GM21515 (cell line): ENCODE results near the gene NLGN1.

Experiments used
- ATAC-seq: cut with Tn5 transposase; IDR thresholded peaks from one replicate; pipeline ENCODE4 v1.9.1; 2021; ENCODE audit not compliant: unreplicated experiment

The NLGN1 gene

GRCh38 chr3:173630849-173631248 lies 233.3 kb downstream of the NLGN1 start:
- ATAC-seq, result no peak

GRCh38 chr3:173632945-173633344 lies 235.4 kb downstream of the NLGN1 start:
- no peak for ATAC-seq

DNA sequence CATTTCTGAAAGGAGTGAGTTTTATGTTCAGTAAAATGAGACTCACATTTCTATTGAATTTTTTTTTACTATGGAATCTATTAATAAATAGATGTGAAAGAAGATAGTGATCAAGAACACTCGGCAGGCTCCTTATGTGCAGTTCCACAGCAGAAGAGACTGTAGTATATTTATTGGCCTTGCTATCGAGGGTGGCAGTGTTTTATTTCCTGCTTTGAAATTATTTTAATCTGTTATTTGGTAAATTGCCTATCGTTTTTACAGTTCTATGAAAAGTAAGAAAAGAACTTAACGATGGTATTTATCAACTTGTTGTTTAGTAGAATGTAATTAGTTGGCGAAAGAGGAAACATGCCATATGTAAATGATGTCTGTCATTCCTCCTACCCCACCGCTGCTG lies 238.3 kb downstream of the NLGN1 start:
- ATAC-seq, result no peak

- ATAC-seq, result no peak
Observed at GRCh38 chr3:173639098-173639497, 241.6 kb downstream of the NLGN1 start.

DNA sequence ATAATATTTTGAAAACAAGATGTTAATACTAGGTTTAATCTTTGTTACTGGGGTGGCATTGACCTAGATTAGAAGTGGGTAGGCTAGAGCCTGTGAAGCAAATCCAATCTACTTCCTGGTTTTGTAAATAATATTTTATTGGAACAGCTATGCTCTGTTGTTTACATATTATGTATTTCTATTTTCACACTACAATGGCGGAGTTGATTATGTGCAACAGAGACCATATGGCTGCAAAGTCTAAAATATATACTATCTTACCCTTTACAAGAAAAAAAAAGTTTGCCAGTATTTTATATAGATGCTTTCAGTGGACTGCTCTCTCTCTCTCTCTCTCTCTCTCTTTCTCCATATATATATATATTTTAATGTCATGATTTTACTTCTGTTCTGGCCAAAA lies 244.2 kb downstream of the NLGN1 start:
- ATAC-seq, result no peak

DNA sequence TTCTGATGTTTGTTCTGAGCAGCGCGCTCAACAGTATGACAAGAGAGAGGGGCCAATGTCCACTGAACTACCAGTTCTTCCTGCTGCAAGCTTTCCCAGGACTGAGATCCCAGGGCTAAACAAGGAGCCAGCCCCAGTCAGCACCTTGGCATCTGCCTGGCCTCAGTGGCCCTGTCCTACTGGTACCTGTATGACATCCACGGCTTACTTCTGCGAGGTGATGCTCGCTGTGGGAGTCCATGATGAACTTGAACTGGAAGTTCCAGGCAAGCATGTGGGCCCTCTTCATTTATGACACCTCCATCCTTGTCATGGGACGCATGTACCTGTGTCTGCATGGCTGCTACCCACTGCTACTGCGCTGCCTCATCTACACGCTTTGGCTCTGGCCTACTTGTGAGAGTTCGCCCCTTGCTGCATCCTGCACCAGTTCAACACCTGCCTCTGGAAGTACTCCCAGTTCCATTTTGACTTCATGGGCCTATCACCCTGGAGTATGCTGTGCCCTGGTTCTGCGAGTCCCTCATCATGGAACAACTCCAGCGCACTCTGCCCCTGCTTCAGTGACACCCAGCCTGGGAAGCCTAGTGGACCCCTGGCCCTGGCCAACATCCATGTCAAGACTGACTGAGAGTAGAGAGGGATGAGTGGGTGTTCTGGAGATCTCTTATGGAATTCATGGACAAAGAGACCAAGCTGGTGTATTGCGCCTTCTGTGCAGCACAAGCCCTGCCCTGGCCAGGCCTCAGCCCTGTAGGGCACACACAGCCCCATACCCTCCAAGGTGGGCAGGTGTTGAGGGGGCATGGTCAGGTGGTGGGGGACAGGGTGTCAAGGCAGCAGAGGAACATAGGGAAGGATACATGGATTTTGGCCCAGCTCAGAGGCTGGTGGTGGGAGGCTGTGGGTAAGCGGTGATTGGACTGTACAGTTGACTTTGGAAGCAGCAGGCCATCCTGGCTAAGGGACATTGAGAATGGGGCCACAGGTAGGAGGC lies 246.8 kb downstream of the NLGN1 start:
- no peak for ATAC-seq

DNA sequence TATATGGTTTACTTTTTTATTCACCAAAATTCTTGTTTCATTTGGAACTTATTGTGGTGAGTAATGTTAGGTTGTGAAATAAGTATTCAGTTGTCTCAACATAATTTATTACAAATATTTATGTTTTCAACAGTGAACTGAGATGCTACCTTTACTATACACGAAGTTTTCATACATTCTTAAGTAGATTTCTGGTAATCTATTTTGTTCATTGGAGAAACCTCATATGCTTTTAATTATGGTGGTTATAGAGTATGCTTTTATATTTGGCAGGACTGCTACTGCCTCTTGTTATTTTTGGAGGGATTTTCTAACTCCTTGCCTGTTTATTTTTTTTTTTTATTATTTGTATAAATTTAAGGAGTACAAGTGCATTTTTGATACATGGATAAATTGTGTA lies 253.1 kb downstream of the NLGN1 start:
- ATAC-seq, result no peak

- ATAC-seq, result no peak
Observed at GRCh38 chr3:173652093-173652492, 254.5 kb downstream of the NLGN1 start.

GRCh38 chr3:173653781-173654180 lies 256.2 kb downstream of the NLGN1 start:
- no peak for ATAC-seq

- ATAC-seq, result no peak
Observed at GRCh38 chr3:173659972-173660371, 262.4 kb downstream of the NLGN1 start.

DNA sequence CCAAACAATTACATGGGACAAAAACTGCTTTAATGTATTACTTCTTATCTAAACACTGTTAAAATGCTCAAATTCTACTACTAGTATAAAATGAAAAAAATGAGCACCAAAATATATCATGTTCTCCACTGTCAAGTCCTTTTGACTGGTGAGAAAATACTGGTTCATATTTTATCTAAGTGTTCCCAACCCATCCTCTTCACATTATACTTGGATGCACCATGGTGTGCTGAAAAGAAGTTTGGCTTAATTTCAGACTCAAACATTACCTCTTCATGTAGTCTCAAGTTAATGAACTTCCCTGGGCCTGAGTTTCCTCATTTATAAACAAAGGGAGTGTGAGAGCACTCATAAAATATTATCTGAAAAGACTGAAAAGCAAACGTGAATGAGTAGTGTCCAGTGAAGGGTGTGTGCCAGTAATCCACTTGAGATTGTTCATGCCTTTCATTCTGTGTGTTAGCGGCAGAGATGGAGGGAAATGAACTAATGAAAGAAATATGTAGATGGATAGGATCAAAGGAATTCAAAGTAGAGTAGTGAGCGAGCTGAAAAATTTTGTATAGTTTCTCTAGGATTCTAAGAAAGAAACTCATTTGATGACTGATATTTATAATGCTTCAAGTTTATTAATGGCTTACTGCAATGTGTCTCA lies 263.2 kb downstream of the NLGN1 start:
- ATAC-seq, result no peak

DNA sequence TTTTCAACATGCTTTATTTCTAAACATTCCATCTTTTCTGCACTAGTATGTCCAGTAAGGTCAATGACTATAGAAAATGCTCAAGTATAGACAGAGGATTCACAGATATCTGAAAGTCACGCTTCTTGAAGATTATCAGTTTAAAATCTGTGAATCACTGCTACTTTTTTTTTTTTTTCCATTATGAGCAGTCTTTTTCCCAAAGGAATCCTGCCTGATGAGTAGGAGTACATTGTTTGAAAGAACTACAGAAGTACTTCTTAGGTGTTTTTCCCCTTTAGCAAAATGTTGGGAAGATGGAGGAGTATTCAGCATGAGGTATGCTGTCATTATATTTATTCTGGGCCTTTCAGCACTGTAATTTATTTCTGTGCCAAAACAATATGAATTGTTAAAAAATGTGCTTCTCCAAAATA lies 266.2 kb downstream of the NLGN1 start:
- ATAC-seq, result no peak

DNA sequence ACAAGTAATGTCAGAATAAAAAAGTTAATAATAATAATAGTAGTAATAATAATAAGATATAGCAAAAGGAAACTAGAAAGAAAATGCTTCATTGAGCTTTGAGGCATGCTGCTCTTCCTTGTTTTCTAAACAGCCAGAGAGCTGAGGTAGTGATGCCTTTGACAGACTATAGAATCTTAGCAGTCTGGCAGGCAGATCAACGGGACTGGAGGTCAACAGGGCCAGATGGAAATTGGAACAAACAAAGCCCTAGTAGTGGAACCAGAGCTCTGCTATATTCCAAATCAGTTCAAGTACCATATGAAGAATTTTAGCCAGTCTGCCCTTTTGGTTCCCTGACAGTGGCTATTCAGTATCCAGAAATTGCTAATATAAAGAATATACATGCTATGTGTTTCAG lies 278.6 kb downstream of the NLGN1 start:
- ATAC-seq, result no peak

GRCh38 chr3:173681188-173681678 lies 283.7 kb downstream of the NLGN1 start:
- no peak for ATAC-seq

DNA sequence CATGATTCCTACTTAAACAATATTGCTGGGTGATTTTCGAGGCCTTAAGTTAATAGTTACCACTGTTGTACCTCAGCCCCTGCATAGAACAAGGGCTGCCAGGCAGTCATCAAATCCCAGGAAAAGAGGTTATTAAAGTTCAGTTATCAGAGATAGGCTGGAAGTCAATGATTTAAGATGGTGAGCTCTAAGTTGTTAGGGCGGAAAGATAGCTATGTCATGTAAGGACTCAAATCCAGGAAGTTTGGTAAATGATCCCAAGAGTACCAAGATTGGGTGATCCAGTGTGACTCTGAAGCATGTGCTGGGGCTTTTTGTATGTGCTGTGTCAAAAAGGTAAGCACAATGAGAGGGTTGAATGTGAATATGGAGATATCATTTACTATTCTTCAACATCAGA lies 287.9 kb downstream of the NLGN1 start:
- ATAC-seq, result no peak

DNA sequence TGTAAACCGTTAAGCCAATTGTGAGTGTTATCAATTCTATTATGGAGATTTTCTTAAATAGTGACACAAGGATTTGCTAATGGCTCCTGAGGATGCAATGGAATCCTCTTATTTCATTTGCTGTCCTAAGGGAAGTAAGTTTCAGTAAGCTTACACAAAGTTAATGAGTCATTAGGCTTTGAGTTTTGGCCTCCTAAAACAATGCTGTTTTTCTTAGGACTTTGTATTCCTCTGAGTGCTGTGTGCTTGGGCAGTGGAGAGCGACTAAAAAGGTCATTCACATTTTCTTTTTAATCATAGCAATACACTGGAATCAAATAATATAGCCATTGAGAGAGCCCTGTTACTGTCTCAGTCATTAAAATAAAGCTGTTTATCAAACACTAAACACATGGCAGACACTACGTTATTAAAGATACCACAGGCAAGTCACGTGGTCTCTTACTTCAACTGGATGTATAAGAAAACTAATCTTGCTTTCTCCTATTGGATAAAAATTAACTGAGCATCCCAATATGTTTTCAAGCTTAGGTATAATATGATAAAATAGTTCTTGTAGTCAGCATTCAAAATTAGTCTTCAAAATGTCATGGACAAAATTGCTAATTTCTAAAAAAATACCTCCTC lies 290.8 kb downstream of the NLGN1 start:
- ATAC-seq, result no peak

- no peak for ATAC-seq
Observed at GRCh38 chr3:173690542-173691180, 293.1 kb downstream of the NLGN1 start.

- ATAC-seq, result no peak
Observed at GRCh38 chr3:173699353-173699752, 301.8 kb downstream of the NLGN1 start.

DNA sequence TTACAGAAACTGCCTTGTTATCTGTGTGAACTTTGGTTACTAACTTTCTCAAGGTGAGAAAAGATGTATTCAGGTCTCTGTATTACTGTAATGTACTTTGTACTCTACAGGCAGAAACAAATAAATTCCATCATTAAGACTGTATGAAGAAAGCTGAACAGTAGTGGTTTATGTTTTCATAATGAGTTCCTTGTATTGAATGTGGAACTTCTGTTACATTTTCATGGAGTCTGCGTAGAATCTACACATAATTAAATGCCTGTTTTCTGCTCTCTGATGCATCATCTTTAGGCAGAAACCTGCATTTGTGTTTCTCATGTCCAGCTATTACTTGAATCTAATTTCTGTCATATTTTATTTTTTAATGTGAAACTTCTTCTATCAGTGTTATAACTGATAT lies 302.8 kb downstream of the NLGN1 start:
- no peak for ATAC-seq

GRCh38 chr3:173702561-173702960 lies 305.0 kb downstream of the NLGN1 start:
- ATAC-seq, result no peak

DNA sequence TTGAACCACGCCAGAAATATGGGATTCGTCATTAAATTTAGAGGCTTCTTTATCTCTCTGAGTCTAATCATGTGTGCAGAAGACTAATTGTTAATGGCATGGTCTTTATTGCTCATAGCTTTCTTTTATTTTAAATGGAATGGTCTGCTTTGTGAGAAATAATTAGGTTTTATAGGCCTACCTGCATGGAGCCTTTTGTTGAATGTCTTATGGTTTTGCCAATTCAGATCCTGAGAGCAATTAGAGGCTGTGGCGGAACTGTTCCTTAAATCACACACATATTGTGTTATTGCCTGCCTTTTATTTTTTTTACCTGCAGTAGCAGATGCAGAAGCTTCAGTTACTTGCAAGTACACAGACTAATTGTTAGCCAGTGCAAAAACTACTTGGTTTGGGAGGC lies 306.2 kb downstream of the NLGN1 start:
- ATAC-seq, result no peak
